Adipocyte (in vitro differentiated cells): ENCODE results near the gene PRMT5.

ENCODE experiments used
- DNase-seq: peaks from one replicate; pipeline ENCODE4 v3.0.0-alpha.2; 2015; ENCODE audit warnings: low read depth
- H3K27me3 ChIP-seq: replicated peaks from 2 replicates; pipeline ENCODE4 v1.7.0; 2013; ENCODE audit warnings: mild to moderate bottlenecking, low read length, moderate library complexity; ENCODE audit not compliant: control insufficient read depth, insufficient read depth
- H3K36me3 ChIP-seq: 2 replicates; pipeline ENCODE4 v1.7.0; 2013; ENCODE audit warnings: low read length, mild to moderate bottlenecking, moderate library complexity; ENCODE audit not compliant: control insufficient read depth, insufficient read depth, severe bottlenecking
- H3K4me1 ChIP-seq: 2 replicates; pipeline ENCODE4 v1.7.0; 2013; ENCODE audit warnings: mild to moderate bottlenecking, low read length, moderate library complexity; ENCODE audit not compliant: control insufficient read depth, insufficient read depth
- H3K4me3 ChIP-seq: 2 replicates; pipeline ENCODE4 v1.7.0; 2013; ENCODE audit warnings: mild to moderate bottlenecking, low read length, moderate library complexity
- H3K9ac ChIP-seq: 2 replicates; pipeline ENCODE4 v1.7.0; 2013; ENCODE audit warnings: mild to moderate bottlenecking, low read length, moderate library complexity
- H3K9me3 ChIP-seq: 2 replicates; pipeline ENCODE4 v1.7.0; 2013; ENCODE audit warnings: mild to moderate bottlenecking, low read length, moderate library complexity; ENCODE audit not compliant: control insufficient read depth

PRMT5 gene

GRCh38 chr14:22883173-22883976 is 45.8 kb downstream of the PRMT5 start, which contains the start of gene REM2:
REM2 (plus strand) TSS chr14:22883222; CDS start chr14:22883288, 66 bp downstream.
- H3K27me3 ChIP-seq = peaks cover 9% of the 10 kb centered on the region
- no peaks in the 10 kb centered on the region for H3K4me1 ChIP-seq
- no peak within 1 kb of the TSS for H3K4me3 ChIP-seq
- no peaks in the 10 kb centered on the region for H3K9me3 ChIP-seq
- no peak within 1 kb of the TSS for H3K9ac ChIP-seq
- DNase-seq = no peak
- H3K36me3 ChIP-seq = peaks cover 9% of the 10 kb centered on the region

GRCh38 chr14:22882529-22883172 is 46.5 kb downstream of the PRMT5 start:
- H3K4me1 ChIP-seq = no peaks in the 10 kb centered on the region

GRCh38 chr14:22882064-22882463 is 47.1 kb downstream of the PRMT5 start:
- Histone ChIP-seq H3K9me3 (no peaks in the 10 kb centered on the region), H3K36me3 (peaks cover 22% of the 10 kb centered on the region), H3K9ac (no peak overlapping the region), H3K27me3 (peaks cover 9% of the 10 kb centered on the region), H3K4me1 (no peaks in the 10 kb centered on the region), H3K4me3 (no peak overlapping the region)
- DNase-seq = no peak

More at GRCh38 chr14:22882529-22883172, 46.5 kb downstream of the PRMT5 start:
- H3K36me3 ChIP-seq = peaks cover 17% of the 10 kb centered on the region
- DNase-seq = no peak
- H3K4me3 ChIP-seq = no peak overlapping the region
- no peaks in the 10 kb centered on the region for H3K9me3 ChIP-seq
- H3K27me3 ChIP-seq = peaks cover 9% of the 10 kb centered on the region
- H3K9ac ChIP-seq = no peak overlapping the region

- Histone ChIP-seq H3K4me3 (no peak overlapping the region), H3K9me3 (no peaks in the 10 kb centered on the region), H3K9ac (no peak overlapping the region), H3K36me3 (peaks cover 55% of the 10 kb centered on the region), H3K4me1 (peaks cover 6% of the 10 kb centered on the region), H3K27me3 (peaks cover 9% of the 10 kb centered on the region)
- DNase-seq = no peak
These were observed 50.6 kb downstream of the PRMT5 start for GRCh38 chr14:22878271-22879246.

- no peak for DNase-seq
- peaks cover 2% of the 10 kb centered on the region for H3K27me3 ChIP-seq
- H3K4me3 ChIP-seq = no peak overlapping the region
- peaks cover 55% of the 10 kb centered on the region for H3K36me3 ChIP-seq
- peaks cover 12% of the 10 kb centered on the region for H3K4me1 ChIP-seq
- no peaks in the 10 kb centered on the region for H3K9me3 ChIP-seq
- H3K9ac ChIP-seq = no peak overlapping the region
These were observed 52.1 kb downstream of the PRMT5 start for GRCh38 chr14:22877000-22877501.

- Histone ChIP-seq H3K4me1 (peaks cover 15% of the 10 kb centered on the region), H3K4me3 (no peak overlapping the region), H3K36me3 (peaks cover 55% of the 10 kb centered on the region), H3K27me3 (no peaks in the 10 kb centered on the region), H3K9me3 (no peaks in the 10 kb centered on the region), H3K9ac (peak overlapping the region; percentile 10)
- DNase-seq = no peak
These were observed 53.3 kb downstream of the PRMT5 start for GRCh38 chr14:22875748-22876319.

GRCh38 chr14:22875003-22875747 is 54.0 kb downstream of the PRMT5 start:
- Histone ChIP-seq H3K9me3 (no peaks in the 10 kb centered on the region), H3K9ac (no peak overlapping the region), H3K4me3 (no peak overlapping the region), H3K4me1 (peaks cover 19% of the 10 kb centered on the region), H3K27me3 (no peaks in the 10 kb centered on the region), H3K36me3 (peaks cover 55% of the 10 kb centered on the region)
- DNase-seq = no peak

GRCh38 chr14:22872833-22873520 is 56.2 kb downstream of the PRMT5 start:
- Histone ChIP-seq H3K36me3 (peaks cover 42% of the 10 kb centered on the region), H3K4me1 (peaks cover 19% of the 10 kb centered on the region), H3K9me3 (no peaks in the 10 kb centered on the region), H3K4me3 (peak overlapping the region; percentile 81), H3K9ac (peak overlapping the region; percentile 93), H3K27me3 (no peaks in the 10 kb centered on the region)
- DNase-seq = peak; percentile 44

GRCh38 chr14:22872033-22872832 is 56.9 kb downstream of the PRMT5 start:
- DNase-seq = peak; percentile 96
- peaks cover 35% of the 10 kb centered on the region for H3K36me3 ChIP-seq
- peaks cover 19% of the 10 kb centered on the region for H3K4me1 ChIP-seq
- peak overlapping the region; percentile 93 for H3K9ac ChIP-seq
- no peaks in the 10 kb centered on the region for H3K27me3 ChIP-seq
- H3K4me3 ChIP-seq = peak overlapping the region; percentile 81
- H3K9me3 ChIP-seq = no peaks in the 10 kb centered on the region
